Stomach (tissue), 4 donors: ENCODE measurements around the gene C3orf20.

Experiments used
- CTCF ChIP-seq, 7 experiments: fragments of 450-650 bp in 4 of 7; fragments of 200-600 bp in 3 of 7; sonication (generic) in 3 of 7; IDR thresholded peaks; one replicate each; pipeline ENCODE4 v1.5.1; 2016 to 2019; ENCODE audit warnings: antibody characterized with exemption in 7 of 7, control low read depth in 2 of 7, mild to moderate bottlenecking in 1 of 7
- POLR2AphosphoS5 ChIP-seq, 3 donors: sonication (generic); formaldehyde crosslinking; IDR thresholded peaks; one replicate each; pipeline ENCODE4 v1.6.1; 2016; ENCODE audit warnings: antibody characterized with exemption in 3 of 3

GRCh38 chr3:14647976-14648955 lies 26.7 kb upstream of the C3orf20 start:
- no peak for TF ChIP-seq POLR2AphosphoS5 (IDR thresholded peaks at IDR 0.05)
- no peak for TF ChIP-seq CTCF (IDR thresholded peaks at IDR 0.05)
